Spleen (tissue), 11 donors: ENCODE data around the gene FITM1. TPM values are rescaled to one million over a fixed set of nuclear protein-coding genes. Genes with fewer than 3 reads are reported as not detected.

Experiments
- DNase-seq: peaks from one replicate; pipeline ENCODE4 v3.0.0-alpha.2; 2020
- H3K27ac ChIP-seq, 8 donors: fragments of 200-600 bp; sonication (generic) in 7 of 8; 1 replicate in 4 of 8; 2 replicates in 4 of 8; pipeline versions ENCODE4 v1.5.0 to v1.8.0; 2016 to 2021; ENCODE audit warnings: inconsistent platforms in 4 of 8, mild to moderate bottlenecking in 4 of 8, moderate library complexity in 1 of 8
- H3K27me3 ChIP-seq, 7 donors: fragments of 200-600 bp; sonication (generic) in 6 of 7; replicated peaks in 1 of 7; 1 replicate in 4 of 7; 2 replicates in 3 of 7; pipeline versions ENCODE4 v1.5.0 to v1.8.0; 2016 to 2021; ENCODE audit warnings: inconsistent platforms in 3 of 7, mild to moderate bottlenecking in 1 of 7
- H3K36me3 ChIP-seq, 6 donors: fragments of 200-600 bp; sonication (generic) in 5 of 6; 1 replicate in 4 of 6; 2 replicates in 2 of 6; pipeline versions ENCODE4 v1.5.0 to v1.8.0; 2016 to 2021; ENCODE audit warnings: inconsistent platforms in 2 of 6
- H3K4me1 ChIP-seq, 6 donors: fragments of 200-600 bp; sonication (generic) in 5 of 6; 1 replicate in 3 of 6; 2 replicates in 3 of 6; pipeline versions ENCODE4 v1.5.0 to v1.8.0; 2016 to 2021; ENCODE audit warnings: inconsistent platforms in 3 of 6
- H3K4me3 ChIP-seq, 8 donors: fragments of 200-600 bp; sonication (generic) in 7 of 8; 1 replicate in 4 of 8; 2 replicates in 4 of 8; pipeline versions ENCODE4 v1.5.0 to v1.8.0; 2016 to 2021; ENCODE audit warnings: inconsistent platforms in 4 of 8, mild to moderate bottlenecking in 4 of 8, moderate library complexity in 2 of 8
- H3K9me3 ChIP-seq, 8 donors: fragments of 200-600 bp; sonication (generic) in 7 of 8; 1 replicate in 4 of 8; 2 replicates in 4 of 8; pipeline versions ENCODE4 v1.5.0 to v1.8.0; 2016 to 2021; ENCODE audit warnings: inconsistent platforms in 4 of 8
- POLR2A ChIP-seq, 3 donors: fragments of 450-650 bp; IDR thresholded peaks; one replicate each; pipeline ENCODE4 v1.5.1; 2017; ENCODE audit warnings: antibody characterized with exemption in 3 of 3, mild to moderate bottlenecking in 1 of 3
- POLR2AphosphoS5 ChIP-seq, 3 donors: sonication (generic); formaldehyde crosslinking; IDR thresholded peaks; one replicate each; pipeline ENCODE4 v1.5.1; 2017; ENCODE audit warnings: antibody characterized with exemption in 3 of 3
- WGBS, 5 donors: extraction: QIAGEN DNeasy Blood & Tissue Kit in 3 of 5; methylation state at CpG; one replicate each; pipeline versions ENCODE4 v1.1.5 to v1.1.7; 2013 to 2018; 5-methylcytosine and 5-hydroxymethylcytosine counted together
- intact Hi-C: fragments of 100-400 bp; cut with DNase I; formaldehyde crosslinking; loops from one replicate; pipeline ENCODE4 v1.15.0; 2023; ENCODE audit warnings: low total_unique reads
- polyA plus RNA-seq, 3 donors: library from polyadenylated mRNA; stranded (reverse); fragments of 200-250 nt; gene quantifications; one replicate each; pipeline ENCODE4 v1.2.1, GENCODE V29; 2013
- total RNA-seq, 7 donors: library from RNA; depleted of rRNA in 3 of 7; stranded (reverse); fragments of >200 nt in 3 of 7; fragmentation: NEBNext Ultra II Directional in 4 of 7; extraction: Animal tissue kit (Norgen Biotek cat#: 25700) in 4 of 7; gene quantifications; one replicate each; pipeline versions ENCODE4 v1.1.0 to v1.2.1, GENCODE V29; 2016 to 2021
- TF ChIP-seq, protein P1 (sequence below), 11 experiments: fragments of 200-600 bp in 7 of 11; fragments of 450-650 bp in 4 of 11; sonication (generic) in 4 of 11; IDR thresholded peaks in 8 of 11; conservative IDR thresholded peaks in 3 of 11; 1 replicate in 7 of 11; 2 replicates in 4 of 11; pipeline versions ENCODE4 v1.4.0 to v1.8.0; 2016 to 2021; ENCODE audit warnings: antibody characterized with exemption in 11 of 11, inconsistent platforms in 4 of 11, mild to moderate bottlenecking in 1 of 11
- donor health status: healthy with polysubstance abuse.
- donor health status: DM: no; HTN: no; CAD: no; lungs with moderate emphysema.
- donor health status: DM: no; HTN: no; CAD: no.
- donor health status: Bipolar disorder and iron deficiency.
- donor health status: healthy.
- donor health status: DM: no; HTN: no; CAD: no.
- donor health status: DM: yes; HTN: yes; CAD: no.

The FITM1 gene
- total and polyA plus RNA-seq, 10 donors, result 3.7 to 12.9 (median 8.7) TPM

DNA sequence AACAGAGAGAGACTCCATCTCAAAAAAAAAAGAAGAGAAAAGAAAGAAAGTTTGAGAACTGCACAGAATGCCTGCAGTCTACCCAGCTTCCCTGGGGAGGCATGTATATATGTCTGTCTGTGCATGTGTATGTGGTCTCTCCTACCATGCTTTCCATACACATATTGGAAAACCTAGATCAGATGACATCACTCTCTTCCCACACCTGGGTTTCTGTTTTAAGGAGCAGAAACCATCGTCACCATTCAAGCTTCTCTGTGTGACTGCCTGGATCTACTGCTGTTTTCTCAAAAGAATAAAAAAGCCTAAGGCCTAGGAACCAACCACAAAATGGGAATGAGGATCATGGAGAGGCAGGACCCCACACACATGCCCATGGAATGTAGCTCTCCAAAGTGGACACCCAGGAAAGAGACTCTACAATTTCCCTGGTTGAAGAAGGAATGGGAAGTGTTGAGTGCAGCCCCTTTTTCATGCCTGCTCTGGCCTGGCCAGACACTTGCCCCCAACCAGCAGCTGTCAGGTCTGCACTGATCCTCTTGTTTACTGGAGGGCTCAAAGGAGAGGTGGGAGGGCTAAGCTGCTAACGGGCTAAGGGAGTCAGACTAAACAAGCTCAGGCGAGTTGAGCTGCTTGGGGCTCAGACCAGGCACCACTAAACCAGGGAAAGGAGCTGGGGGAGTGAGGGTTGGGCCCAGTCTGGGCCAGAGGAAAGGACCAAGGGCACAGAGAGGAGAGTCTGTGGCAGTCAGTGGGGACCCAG lies 44.1 kb upstream of the FITM1 start:
- intact Hi-C loops, result no loop called here
- WGBS, 5 donors, result 72 to 93% (median 88%) methylated on average over 3 of the region's 3 CpGs
- Histone ChIP-seq H3K36me3 (no peaks in the 10 kb centered on the region), H3K9me3 (no peaks in the 10 kb centered on the region), H3K27me3 (peaks cover 0 to 6% (median 0%) of the 10 kb centered on the region in 7 donors), H3K4me1 (peaks cover 4 to 21% (median 13%) of the 10 kb centered on the region in 6 donors), H3K4me3 (no peak overlapping the region), H3K27ac (no peak overlapping the region)
- DNase-seq, result peak; percentile 35
- TF ChIP-seq, protein P1, sequence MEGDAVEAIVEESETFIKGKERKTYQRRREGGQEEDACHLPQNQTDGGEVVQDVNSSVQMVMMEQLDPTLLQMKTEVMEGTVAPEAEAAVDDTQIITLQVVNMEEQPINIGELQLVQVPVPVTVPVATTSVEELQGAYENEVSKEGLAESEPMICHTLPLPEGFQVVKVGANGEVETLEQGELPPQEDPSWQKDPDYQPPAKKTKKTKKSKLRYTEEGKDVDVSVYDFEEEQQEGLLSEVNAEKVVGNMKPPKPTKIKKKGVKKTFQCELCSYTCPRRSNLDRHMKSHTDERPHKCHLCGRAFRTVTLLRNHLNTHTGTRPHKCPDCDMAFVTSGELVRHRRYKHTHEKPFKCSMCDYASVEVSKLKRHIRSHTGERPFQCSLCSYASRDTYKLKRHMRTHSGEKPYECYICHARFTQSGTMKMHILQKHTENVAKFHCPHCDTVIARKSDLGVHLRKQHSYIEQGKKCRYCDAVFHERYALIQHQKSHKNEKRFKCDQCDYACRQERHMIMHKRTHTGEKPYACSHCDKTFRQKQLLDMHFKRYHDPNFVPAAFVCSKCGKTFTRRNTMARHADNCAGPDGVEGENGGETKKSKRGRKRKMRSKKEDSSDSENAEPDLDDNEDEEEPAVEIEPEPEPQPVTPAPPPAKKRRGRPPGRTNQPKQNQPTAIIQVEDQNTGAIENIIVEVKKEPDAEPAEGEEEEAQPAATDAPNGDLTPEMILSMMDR (IDR thresholded peaks at IDR 0.05 in 8 of 11, conservative IDR thresholded peaks at IDR 0.05 in 3 of 11), result no peak
- TF ChIP-seq POLR2A (IDR thresholded peaks at IDR 0.05) (no peak), POLR2AphosphoS5 (IDR thresholded peaks at IDR 0.05) (no peak)

DNA sequence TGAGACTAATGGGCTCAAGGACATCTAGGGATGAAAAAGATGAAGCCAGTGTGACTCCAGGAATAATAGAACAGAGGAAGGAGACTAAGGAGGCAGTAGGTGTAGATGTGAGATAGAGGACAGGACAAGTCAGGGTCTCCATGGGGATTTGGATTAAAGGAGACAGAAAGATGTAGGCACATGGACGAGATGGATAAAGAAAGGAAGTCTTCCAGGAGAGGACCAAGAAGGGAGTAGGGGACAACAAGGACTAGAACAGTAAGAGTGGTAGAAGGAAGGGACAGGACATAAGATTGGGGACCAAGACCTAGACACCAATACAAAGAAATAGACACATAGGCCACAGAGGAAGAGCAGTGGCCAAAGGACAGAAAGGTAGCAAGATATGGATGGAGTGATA lies 43.5 kb upstream of the FITM1 start:
- H3K27ac ChIP-seq, result no peak overlapping the region
- DNase-seq, result no peak
- intact Hi-C loops, result no loop called here
- H3K27me3 ChIP-seq, result no peaks in the 10 kb centered on the region
- H3K9me3 ChIP-seq, result no peaks in the 10 kb centered on the region
- TF ChIP-seq, protein P1 (IDR thresholded peaks at IDR 0.05 in 8 of 11, conservative IDR thresholded peaks at IDR 0.05 in 3 of 11), result no peak
- TF ChIP-seq POLR2AphosphoS5 (IDR thresholded peaks at IDR 0.05), result no peak
- TF ChIP-seq POLR2A (IDR thresholded peaks at IDR 0.05), result no peak
- H3K4me3 ChIP-seq, result no peak overlapping the region
- peaks cover 0 to 14% (median 7%) of the 10 kb centered on the region in 6 donors for H3K4me1 ChIP-seq
- no peaks in the 10 kb centered on the region for H3K36me3 ChIP-seq
- WGBS, 5 donors, result 71 to 92% (median 85%) methylated on average over 1 of the region's 1 CpG

GRCh38 chr14:24088095-24088494 lies 42.4 kb upstream of the FITM1 start:
- no peak overlapping the region for H3K4me3 ChIP-seq
- no peaks in the 10 kb centered on the region for H3K9me3 ChIP-seq
- peak; percentile 48 for DNase-seq
- intact Hi-C loops, result no loop called here
- no peaks in the 10 kb centered on the region for H3K36me3 ChIP-seq
- H3K4me1 ChIP-seq, result peaks cover 0 to 16% (median 10%) of the 10 kb centered on the region in 6 donors
- H3K27ac ChIP-seq, result no peak overlapping the region
- H3K27me3 ChIP-seq, result no peaks in the 10 kb centered on the region
- TF ChIP-seq, protein P1 (IDR thresholded peaks at IDR 0.05 in 8 of 11, conservative IDR thresholded peaks at IDR 0.05 in 3 of 11), result no peak
- no peak for TF ChIP-seq POLR2AphosphoS5 (IDR thresholded peaks at IDR 0.05)
- TF ChIP-seq POLR2A (IDR thresholded peaks at IDR 0.05), result no peak
- WGBS, 5 donors, result 67 to 84% (median 78%) methylated on average over 2 of the region's 2 CpGs

- no peaks in the 10 kb centered on the region for H3K9me3 ChIP-seq
- no peak overlapping the region for H3K27ac ChIP-seq
- no peaks in the 10 kb centered on the region for H3K36me3 ChIP-seq
- TF ChIP-seq POLR2AphosphoS5 (IDR thresholded peaks at IDR 0.05), result no peak
- TF ChIP-seq, protein P1 (IDR thresholded peaks at IDR 0.05 in 8 of 11, conservative IDR thresholded peaks at IDR 0.05 in 3 of 11), result no peak
- no peak for TF ChIP-seq POLR2A (IDR thresholded peaks at IDR 0.05)
- intact Hi-C loops, result loop anchor here (5.0 kb wide), 1 partner anchor 78 kb away; no protein-coding TSS in a partner anchor
- no peak overlapping the region for H3K4me3 ChIP-seq
- H3K27me3 ChIP-seq, result no peaks in the 10 kb centered on the region
- H3K4me1 ChIP-seq, result peaks cover 4 to 31% (median 21%) of the 10 kb centered on the region in 6 donors
- DNase-seq, result peak; percentile 1
- WGBS, 5 donors, result 74 to 89% (median 86%) methylated on average over 6 of the region's 6 CpGs
Measured at GRCh38 chr14:24089890-24090289, 40.6 kb upstream of the FITM1 start.
